ENCODE measurements around the gene GNA14.

GNA14 gene

DNA sequence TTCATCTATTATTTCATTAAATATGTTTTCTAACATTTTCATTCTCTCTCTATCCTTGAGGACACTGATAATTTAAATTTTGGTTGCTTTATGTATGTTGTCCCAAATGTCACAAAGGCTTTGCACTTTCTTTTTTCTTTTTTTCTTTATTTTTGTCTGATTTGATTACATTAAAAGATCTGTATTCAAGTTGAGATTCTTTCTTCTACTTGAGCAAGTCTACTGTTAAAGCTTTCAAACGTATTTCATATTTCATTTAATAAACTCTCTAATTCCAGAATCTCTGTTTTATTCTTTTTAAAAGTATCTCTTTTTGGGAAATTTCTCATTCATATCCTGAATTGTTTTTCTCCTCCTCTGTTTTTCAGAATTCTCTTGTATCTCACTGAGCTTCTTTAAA, 106.5 kb downstream of the GNA14 start:
- no peak for DNase-seq

DNA sequence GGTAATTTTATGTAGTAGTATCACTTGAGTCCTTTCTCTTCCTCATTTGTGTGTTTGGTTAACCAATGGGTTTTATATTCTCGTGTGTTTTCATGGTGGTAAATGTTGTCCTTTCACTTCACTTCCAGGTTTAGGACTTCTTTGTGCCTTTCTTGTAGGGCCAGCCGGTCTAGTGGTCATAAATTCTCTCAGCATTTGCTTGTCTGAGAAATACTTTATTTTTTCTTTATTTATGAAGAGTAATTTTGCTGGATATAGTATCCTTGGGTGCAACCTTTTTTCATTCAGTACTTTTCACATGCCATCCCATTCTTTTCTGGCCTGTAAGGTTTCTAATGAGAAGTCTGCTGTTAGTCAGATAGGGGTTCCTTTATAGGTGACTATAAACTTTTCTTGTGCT, 107.1 kb downstream of the GNA14 start:
- no peak for DNase-seq

DNA sequence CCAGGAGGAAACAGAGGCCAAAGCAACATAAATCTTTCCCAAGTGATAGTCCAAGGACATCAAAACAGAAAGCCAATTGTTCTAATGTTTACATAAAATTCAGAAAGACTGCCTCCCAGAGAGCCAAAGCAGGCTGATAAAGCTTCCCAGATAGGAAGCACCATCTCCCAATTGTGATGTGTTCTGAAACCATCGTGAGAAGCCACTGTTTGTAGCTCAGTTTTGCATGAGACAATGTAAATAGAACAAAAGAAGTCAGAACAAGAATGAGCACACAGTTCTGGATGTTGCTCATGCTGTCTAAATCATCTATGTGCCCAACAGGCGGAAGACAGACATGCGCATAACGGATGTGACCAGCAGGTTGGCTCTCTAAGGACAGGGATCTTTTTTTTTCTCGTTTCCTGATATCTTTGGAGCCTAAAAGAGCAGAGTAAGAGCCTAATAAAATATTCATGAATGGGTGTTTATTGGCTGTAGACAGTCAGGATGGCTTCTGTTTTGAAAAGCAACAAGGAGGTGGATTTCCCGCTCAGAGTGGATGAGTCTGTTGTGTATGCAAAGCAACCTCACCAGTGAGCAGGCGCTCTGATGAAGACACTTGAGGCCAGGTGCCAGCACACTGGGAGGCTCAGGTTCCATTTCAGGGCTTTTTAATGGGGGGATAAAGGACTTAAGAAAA, 113.6 kb downstream of the GNA14 start:
- peak in 24 of 51 donors; percentile 7 to 70 (median 24) for DNase-seq

DNA sequence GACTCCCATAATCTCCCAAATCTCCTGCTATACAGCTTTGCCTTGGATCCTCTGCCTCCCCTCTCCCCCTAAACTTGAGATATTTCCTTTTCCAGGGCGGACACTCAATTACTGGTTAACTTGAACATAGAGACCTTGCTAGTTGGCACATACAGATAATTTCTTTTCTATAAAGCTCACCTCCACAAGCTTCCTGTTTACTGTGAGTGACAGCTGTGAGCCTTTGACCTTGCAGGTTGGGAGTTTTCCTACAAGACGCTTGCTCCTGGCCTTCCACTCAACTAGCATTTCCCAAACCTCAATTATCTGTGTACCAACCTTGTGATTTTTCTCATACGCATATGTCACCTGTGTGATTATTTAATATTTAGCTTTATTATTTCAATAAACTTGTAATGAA, 114.5 kb downstream of the GNA14 start:
- DNase-seq = no peak

DNA sequence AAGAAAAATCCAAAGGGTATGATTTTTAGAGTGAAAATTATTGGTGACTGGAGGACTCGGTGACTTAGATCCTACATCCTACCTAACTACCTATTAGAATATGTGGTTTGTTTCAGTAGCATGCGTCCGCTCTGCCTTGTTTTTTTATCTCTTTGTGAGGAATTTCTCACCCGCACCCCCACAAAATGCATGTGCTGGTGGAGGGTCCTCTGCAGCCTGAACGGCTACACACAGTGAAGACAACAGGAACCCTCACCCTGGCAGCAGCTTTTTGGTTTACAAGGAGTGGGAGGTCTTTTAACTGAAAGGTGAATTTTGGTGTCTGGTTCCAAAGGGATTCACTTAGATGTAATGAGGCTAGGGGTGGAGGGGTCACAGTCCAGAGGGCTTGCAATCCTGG, 115.5 kb downstream of the GNA14 start:
- DNase-seq = no peak

DNA sequence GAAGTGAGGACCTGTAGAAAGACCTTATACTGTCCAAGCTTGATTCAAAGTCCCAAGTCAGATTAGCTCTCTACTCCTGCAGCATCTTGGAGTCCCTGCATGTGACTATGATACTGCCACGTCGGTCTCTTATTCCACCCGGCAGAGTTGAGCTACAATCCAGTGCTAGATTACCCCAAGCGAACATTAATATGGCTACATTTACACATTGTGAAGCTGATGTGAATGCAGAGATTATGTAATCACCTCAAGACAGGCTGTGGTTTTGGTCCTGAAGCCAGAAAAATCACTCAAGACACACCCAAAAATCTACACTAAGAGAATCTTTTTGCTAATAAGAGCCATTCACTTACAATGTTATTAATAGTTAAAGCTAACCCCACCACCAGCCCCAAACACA, 116.7 kb downstream of the GNA14 start:
- DNase-seq = no peak

DNA sequence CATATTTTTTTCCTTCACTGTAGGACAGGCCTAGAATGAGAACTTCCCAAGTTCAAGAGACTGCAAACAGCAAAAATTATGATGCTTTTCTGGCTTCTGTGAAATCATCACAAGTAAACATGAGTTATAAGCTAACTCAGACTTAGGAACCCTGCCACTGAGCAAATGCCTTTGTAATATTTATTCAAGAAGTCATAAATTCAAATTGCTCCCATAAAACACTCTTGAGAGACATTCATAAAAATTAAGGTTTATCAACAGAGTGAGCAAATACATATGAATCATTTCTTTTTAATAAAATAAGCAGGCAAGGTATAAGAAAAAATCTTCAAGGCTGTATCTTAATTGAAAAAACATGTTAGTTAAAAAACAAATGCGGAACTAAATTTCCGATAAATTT, 124.2 kb downstream of the GNA14 start:
- DNase-seq = no peak

DNA sequence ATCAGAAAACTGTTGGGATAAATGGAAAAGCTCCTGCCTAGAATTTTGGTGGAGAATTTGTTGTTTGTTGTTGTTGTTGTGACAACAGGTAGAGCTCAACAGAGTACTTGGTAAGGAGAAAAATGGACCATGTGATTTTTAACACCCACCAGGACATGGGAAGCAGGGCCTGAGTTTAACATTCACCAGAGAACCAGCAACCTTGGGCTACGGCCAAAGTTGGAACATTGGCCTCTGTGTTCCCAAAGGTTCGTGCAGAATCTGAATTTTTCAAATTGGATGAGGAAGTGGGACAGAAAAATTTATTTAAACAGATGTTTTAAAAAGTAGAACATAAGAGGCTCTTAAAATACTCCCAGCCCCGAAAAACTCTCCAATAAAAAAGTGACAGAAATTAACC, 127.0 kb downstream of the GNA14 start:
- DNase-seq = peak in 31 of 51 donors; percentile 8 to 72 (median 39)

DNA sequence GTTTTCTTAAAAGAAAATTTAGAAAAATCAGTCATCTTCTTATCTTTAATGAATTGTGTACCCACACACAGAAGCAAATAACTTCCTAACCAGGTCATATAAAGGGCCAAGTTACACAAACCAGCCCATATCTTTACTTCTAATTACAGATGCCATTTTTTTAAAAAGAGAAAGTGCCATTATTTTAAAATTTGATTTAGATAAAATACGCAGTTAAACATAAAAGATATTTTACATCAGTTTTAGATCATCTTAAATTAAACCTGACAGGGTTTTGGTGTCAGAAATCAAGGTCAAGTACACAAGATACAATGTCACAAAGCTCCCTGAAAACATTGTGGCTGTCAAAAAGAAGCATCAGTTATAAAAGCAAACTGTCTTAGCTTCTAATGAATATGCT, 129.4 kb downstream of the GNA14 start:
- no peak for DNase-seq

DNA sequence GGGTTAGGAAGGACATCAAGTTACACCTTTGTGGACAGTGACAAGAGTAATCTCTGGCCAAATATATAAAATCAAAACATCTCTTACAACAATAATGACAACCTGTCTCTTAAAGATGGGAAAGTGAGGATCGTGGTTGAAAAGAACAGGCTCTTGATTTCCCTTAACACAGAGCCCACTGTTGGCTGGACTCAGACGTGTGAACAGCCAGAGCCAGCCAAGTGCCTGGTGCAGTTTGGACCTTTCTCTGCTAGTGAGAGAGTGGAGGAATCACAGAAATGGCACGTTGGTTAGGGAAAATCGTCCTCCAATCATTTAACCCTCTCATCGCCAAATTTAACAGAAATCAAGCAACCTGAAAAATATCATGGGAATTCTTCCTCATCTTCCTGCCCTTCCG, 131.3 kb downstream of the GNA14 start:
- DNase-seq = peak in 8 of 51 donors; percentile 4 to 27 (median 16)

DNA sequence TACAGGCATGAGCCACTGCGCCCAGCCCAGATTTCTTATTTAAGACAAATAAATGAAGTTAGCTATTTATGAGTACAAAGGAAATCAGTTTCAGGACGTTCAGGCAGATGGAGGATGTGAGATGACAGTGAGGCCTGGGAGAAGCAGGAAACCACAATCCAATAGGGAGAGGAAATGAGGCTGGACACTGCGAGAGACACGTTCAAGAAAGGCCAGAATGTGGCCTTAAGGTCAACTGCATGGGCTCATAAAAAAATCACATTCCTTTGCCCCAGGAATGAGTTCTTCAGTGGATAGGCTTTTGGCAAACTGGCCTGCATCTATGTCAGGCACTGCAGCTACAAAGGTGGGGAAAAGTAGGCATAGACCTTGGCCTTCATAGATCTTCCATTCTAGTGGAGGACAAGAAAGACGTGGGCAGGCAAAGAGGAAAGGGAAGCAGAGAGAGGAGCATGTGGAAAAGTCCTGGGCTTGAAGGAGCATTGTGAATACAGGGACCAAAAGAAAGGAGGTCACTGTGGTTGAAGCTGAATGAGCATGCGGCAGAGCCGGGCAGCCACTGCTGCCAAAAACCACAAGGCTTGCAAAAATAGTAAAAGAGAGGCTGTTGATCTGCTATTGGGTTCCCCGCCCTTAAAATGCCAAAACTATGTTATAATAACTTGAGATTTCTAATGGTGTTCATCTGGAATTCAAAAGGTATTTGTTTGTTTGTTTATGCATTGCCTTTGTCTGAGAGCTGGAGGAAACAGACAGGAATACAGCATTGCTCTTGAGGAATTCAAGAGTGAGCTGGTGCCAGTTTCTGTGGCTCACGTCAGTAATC, 133.0 kb downstream of the GNA14 start:
- DNase-seq = peak in 19 of 51 donors; percentile 2 to 38 (median 13)

DNA sequence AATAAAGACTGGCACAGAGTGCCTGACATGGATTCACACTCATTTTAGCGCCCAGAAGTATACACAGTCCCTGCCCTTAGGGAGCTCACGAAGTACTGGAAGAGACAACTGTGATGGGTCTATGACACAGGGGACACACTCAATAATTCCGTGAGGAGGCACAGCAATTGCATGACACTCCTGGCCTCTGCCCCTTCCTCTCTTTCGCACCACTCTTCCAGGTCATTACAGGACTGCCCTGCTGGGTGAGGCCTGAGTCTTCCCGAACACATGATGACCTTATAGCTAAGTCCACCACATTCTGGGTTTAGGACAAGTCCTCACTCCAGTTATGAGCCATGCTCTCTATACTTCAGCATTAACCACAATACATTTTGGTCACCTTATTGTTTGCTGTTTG, 134.7 kb downstream of the GNA14 start:
- DNase-seq = no peak

DNA sequence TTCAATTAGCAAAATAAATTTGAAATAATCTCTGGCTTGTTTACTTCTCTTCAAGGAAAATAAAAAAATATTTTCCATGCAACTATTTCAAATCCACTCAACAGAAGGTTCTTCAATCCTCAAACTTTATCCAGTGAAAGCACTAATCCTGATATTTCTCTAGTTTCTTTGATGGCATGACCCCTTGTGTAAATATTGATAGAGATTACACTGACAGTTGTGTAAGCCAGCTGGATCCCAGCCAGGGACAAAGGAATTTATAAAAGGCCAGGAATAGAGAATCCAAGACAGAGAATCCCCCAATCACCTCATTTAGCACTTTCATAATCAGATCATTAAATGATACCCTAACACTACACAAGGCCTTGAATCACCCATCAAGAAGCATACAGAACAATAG, 135.2 kb downstream of the GNA14 start:
- no peak for DNase-seq

DNA sequence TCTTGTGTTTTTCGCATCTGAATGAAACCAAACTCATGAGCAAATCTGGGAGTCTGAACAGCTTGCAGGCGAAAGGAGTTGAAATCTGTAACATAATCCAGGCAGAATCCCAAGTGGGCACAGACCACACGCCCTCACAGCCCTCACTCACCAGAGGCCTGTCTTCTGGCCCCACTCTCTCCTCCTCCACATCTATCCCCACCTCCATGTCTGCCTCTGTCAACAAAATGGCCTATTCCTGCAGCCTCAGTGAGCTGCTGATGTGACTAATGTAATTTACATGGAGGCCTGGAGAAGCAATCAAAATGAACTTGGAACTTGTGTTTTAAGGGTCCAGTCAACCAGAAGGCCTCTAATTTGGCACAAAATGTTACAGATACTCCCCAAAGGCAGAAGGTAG, 136.6 kb downstream of the GNA14 start:
- DNase-seq = no peak

DNA sequence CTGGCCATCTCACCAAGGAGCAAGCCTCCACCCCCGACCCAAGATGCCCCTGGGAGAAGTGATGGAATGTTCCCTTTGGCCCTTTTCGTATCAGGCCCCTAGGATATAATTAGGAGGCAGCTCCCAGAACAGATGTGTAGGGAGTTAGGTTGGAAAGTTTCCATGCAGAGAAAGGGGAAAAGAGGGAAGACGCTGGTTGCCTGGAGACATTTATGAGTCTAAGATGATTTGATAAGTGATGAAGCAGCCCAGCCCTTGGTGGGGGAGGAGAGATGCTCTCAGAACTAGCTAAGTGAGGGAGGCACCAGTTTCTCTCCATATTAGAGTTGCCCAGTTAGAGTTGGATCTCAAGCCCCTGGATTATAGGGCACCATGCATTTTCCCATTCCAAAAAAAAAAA, 137.5 kb downstream of the GNA14 start:
- no peak for DNase-seq

DNA sequence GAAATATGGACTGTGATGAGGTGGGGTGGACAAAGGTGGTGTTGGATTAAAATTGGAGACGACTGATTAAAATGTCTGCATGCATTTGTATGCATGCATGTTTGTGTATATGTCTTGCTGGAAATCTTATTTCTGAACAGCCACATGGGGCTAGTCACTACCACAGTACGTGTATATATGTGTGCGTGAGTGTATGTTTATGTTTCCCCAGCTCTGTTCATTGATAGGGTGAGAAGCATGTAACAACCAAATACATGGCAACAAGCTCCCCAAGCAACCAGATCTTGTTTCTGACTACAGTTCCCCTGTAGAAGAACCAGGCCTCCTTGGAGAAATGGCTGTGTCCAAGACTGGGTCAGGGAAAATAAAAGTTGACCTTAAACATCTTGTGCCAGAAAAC, 139.7 kb downstream of the GNA14 start:
- no peak for DNase-seq

DNA sequence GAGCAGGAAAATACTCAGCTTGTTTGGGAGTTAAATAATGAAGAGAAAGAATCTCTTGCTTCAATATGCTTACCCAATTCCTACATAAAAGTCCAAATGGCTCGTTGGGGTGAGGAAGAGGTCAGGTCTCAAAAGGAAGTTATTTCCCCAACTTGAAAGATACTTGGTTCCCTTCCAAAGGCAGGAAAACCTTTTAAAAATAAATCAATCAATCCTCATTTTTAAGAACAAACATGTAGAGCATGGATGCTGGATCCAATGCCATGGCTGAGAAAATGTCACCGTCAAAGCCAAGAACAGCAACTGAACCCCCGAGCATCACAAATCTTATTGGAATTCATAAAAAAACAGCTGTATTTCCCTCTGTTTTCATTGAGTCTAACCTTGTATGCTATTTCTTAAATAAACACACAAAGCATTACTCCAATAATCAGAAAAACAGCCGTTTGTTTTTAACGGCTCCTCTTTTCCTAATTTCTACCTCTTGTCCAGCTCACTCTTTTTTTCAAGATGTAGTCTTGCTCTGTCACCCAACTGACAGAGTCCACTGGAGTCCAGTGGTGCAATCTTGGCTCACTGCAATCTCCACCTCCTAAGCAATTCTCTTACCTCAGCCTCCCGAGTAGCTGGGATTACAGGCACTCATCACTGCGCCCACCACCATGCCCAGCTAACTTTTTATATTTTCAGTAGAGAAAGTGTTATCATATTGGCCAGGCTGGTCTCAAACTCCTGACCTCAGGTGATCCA, 140.7 kb downstream of the GNA14 start:
- DNase-seq = no peak

DNA sequence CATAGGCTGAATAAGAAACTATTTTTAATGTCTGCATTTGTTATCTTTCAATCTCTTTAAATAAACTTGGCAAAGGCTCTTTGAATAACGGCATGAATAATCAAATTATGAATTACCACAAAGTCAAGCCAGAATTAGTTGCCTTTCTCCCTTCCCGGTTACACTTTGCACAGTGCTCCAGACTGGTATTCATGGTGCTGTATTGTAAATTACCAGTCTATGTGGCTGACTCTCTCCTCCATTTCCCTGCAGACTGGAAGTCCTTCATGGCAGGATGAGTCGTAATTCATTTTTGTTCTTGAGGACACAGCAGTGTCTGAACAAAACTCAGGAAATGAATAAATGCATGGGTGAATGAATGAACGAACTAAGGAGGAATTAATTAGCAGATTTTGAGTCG, 142.9 kb downstream of the GNA14 start:
- DNase-seq = no peak

DNA sequence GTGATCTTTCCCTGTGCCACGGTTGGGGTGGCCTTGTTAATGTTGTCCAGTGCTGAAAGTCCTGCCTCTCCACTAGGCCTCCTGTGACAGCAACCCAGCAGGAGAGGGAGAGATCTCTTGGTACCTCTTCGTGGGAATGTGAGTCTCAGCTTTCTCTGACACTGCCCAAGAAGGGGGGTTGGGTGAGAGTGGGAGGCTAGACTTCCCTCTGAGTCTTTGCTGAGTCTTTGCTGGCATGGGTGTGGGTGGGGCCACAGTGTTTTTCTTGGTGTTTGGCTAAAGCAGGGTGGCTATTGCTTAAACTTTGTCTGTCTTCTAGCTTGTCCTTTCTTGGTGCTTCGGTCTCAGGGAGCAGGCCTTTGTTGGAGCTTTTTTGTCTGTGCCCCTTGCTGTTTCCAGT, 145.6 kb downstream of the GNA14 start:
- DNase-seq = peak in 1 of 51 donors; percentile 16

DNA sequence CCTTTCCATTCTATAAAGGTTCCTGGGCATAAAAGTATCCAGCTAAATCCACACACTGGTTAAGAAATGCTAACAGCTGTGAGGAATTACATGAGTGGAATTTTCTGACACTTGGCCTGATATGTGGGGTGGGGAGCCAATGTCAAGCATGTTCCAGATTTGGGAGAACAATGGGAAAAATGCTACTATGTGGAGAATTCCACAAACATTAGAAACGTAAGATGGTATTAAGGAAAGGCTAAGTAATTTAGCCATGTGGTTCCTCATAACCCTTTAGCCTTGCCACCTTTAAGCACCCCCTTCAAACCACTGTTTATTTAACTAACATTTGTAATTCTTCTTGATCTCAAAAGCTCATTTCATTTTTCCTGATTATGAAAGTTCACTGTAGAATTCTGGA, 149.2 kb downstream of the GNA14 start:
- no peak for DNase-seq

DNA sequence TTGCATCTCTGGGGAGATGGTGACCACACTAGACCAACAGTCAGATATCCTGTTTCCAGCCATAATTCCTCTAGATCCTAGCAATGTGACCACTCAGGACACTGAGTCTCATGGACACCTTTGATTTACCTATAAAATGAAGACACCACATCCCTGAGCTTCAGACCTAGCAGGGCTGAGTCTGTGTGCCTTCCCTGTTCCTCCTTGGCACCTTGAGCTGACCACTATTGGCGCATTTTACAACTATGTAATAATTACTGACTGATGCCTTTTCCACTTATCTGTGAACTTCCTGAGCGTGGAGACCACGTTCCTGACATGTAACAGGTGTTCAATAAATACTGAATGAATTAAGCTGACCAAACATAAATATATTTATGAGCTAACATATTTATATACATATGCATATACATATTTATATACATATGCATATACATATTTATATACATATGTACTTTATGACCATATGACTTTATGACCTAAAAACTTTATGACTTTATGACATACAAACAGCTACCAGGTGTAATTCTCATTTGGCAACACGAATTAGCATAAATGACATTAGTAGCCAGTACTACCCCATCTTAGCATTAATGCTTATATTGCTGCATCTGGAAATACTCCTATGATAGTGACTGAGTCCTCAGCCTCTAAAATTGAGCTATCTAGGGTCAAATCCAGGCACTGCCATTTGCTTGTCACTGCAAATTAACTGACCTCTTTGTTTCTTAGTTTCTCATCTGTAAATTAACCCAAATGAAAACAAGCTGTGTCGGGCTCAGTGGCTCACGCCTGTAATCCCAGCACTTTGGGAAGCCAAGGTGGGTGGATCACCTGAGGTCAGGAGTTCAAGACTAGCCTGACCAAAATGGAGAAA, 150.6 kb downstream of the GNA14 start:
- no peak for DNase-seq
